ENCODE results near the gene SFT2D1.

GRCh38 chr6:166348305-166348949 is 6.1 kb upstream of the SFT2D1 start:
- TF ChIP-seq CTCF (conservative IDR thresholded peaks at IDR 0.05; ENCODE audit: low read length), result no peak
- TF ChIP-seq EZH2phosphoT487 (IDR thresholded peaks at IDR 0.05; ENCODE audit: borderline replicate concordance), result no peak
